ENCODE measurements around the gene KTI12.
A peak's percentile ranks its signal among the peaks of the same experiment; 100 is the strongest.
"Not testable (repeated sequence)": the region's sequence is repeated elsewhere in the genome, so short reads cannot be mapped to it uniquely, and the experiment has no call there.

Gene KTI12

DNA sequence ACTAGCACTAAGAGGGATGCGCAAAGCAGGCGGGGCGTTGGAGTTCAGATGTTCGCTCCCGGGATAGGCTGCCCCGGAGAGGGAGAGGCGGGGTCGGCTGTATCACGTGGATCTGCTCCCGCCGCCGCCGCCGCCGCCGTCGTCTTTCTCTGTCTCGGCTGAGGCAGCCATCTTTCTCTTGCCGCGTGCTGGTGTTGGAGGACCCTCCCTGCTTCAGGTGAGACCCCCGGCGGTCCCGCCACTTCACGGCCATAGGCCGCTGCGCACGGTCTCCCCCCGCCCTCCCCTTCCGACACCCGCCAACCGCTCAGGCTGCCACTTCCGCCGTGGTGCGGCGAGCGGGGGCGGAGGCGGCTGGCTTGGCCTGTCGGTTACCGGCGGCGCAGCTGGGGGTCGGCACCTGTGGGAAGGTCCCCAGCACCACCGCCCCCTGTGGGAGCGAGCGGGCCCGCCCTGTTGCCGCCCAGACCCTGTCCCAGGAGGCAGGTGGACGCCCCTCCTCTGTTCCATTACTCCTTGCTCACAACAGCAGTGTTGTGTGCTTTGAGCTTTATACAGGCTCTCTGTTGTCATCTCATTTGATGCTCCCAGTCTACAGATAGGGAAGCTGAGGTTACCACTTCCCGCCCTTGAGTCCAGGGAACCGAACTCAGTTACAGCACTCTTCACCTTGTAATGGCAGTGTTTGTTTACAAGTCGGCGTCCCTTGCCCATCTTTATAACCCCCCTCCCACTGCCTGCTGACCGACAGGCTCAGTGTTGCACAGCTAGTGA lies 22.7 kb upstream of the KTI12 start, which contains the start of gene BTF3L4:
BTF3L4 (plus strand) TSS at position 133 of the 774 bp plus-strand sequence. CDS start 3,553 bp downstream, outside the sequence.
- no peak for TF ChIP-seq CTCF (IDR thresholded peaks at IDR 0.05; ENCODE audit: low read depth, low read length)
- no peaks in the 10 kb centered on the region for H3K9me3 ChIP-seq
- DNase-seq: peak; percentile 92
- H3K4me1 ChIP-seq: no peaks in the 10 kb centered on the region
- peak within 1 kb of the TSS; percentile 91 for H3K4me3 ChIP-seq (ENCODE audit: low read depth, low read length)
- H3K36me3 ChIP-seq: peaks cover 10% of the 10 kb centered on the region
- H3K27me3 ChIP-seq: no peaks in the 10 kb centered on the region

DNA sequence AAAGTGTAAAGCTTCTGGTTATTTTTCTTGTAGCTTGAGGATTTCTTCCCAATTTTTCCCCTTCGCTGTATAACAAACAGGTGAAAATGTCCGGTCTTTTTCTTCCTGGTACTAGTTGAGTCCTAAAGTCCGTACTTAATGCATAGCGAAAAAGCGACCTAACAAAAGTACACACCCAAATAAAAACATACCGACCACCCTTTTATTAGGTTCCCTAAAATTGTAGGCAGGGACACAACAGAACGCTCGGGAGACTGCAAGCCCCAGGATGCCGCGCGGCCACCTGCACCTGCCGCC lies 22.2 kb upstream of the KTI12 start:
- Histone ChIP-seq H3K36me3 (peaks cover 7% of the 10 kb centered on the region), H3K4me1 (no peaks in the 10 kb centered on the region), H3K9me3 (no peaks in the 10 kb centered on the region), H3K27me3 (no peaks in the 10 kb centered on the region), H3K4me3 (ENCODE audit: low read depth, low read length) (peak overlapping the region; percentile 91)
- DNase-seq: no peak
- no peak for TF ChIP-seq CTCF (IDR thresholded peaks at IDR 0.05; ENCODE audit: low read depth, low read length)

- H3K9me3 ChIP-seq: no peaks in the 10 kb centered on the region
- no peak for TF ChIP-seq CTCF (IDR thresholded peaks at IDR 0.05; ENCODE audit: low read depth, low read length)
- no peaks in the 10 kb centered on the region for H3K4me1 ChIP-seq
- peaks cover 2% of the 10 kb centered on the region for H3K36me3 ChIP-seq
- DNase-seq: peak; percentile 76
- no peaks in the 10 kb centered on the region for H3K27me3 ChIP-seq
- H3K4me3 ChIP-seq (ENCODE audit: low read depth, low read length): peak within 1 kb of the TSS; percentile 91
Measured at GRCh38 chr1:52055066-52055865, 21.7 kb upstream of the KTI12 start, which contains the start of gene TXNDC12. TXNDC12 (minus strand) TSS chr1:52055191; CDS start chr1:52055096, 95 bp downstream.

GRCh38 chr1:52054496-52055065 lies 21.0 kb upstream of the KTI12 start:
- no peaks in the 10 kb centered on the region for H3K36me3 ChIP-seq
- no peaks in the 10 kb centered on the region for H3K27me3 ChIP-seq
- TF ChIP-seq CTCF (IDR thresholded peaks at IDR 0.05; ENCODE audit: low read depth, low read length): no peak
- H3K4me3 ChIP-seq (ENCODE audit: low read depth, low read length): peak overlapping the region; percentile 91
- no peaks in the 10 kb centered on the region for H3K9me3 ChIP-seq
- H3K4me1 ChIP-seq: no peaks in the 10 kb centered on the region
- no peak for DNase-seq

DNA sequence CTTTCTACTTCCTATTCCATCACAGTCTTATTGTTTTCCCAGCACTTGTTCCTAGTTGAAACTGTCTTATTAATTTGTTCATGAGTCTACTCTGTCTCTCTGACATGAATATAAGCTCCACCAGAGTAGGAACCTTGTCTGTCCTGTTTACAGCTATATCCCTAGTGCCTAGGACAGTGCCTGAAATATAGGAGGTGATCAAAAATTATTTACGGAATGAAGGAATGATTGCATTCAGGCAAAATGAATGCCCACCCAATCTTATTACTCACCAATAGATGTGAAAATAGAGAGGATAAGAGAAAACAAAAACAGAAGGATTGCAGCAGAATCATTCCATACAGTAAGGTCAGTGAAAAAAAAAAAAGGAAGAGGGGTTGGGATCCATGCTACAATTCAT lies 20.3 kb upstream of the KTI12 start:
- Histone ChIP-seq H3K4me1 (no peaks in the 10 kb centered on the region), H3K4me3 (ENCODE audit: low read depth, low read length) (peak overlapping the region; percentile 91; the same call in 1 of the 2 replicates), H3K27me3 (no peaks in the 10 kb centered on the region), H3K36me3 (no peaks in the 10 kb centered on the region), H3K9me3 (no peaks in the 10 kb centered on the region)
- no peak for TF ChIP-seq CTCF (IDR thresholded peaks at IDR 0.05; ENCODE audit: low read depth, low read length)
- DNase-seq: no peak

DNA sequence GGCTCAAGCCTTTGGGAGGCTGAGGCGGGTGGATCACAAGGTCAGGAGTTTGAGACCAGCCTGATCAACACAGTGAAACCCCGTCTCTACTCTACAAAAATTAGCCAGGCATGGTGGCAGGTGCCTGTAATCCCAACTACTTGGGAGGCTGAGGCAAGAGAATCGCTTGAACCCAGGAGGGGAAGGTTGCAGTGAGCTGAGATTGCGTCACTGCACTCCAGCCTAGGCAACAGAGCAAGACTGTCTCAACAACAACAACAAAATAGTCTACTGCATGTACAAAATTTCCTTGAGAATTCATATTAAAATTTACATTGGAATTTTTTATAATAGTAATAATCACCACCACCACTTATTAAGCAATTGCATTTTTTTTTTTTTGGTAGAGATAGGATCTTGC lies 15.7 kb upstream of the KTI12 start:
- H3K4me3 ChIP-seq (ENCODE audit: low read depth, low read length); H3K4me1 ChIP-seq: not testable (repeated sequence)

DNA sequence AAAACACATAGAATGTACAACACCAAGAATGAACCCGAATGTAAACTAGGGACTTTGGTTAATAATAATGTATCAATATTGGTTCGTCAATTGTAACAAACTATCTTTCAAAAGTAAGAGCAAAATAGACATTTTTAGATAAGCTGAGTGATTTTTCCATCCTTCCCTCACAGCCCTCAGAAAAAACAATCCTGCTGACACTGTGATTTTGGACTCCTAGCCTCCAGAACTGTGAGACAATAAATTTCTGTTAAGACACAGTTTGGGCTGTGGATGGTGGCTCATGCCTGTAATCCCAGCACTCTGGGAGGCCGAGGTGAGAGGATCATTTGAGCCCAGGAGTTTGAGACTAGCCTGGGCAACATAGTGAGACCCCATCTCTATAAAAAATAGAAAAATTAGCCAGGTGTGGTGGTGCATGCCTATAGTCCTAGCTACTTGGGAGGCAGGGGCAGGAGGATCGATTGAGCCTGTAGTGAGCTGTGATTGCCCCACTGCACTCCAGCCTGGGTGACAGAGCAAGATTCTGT lies 12.1 kb upstream of the KTI12 start:
- H3K27me3 ChIP-seq; H3K4me3 ChIP-seq (ENCODE audit: low read depth, low read length); H3K36me3 ChIP-seq; H3K9me3 ChIP-seq; DNase-seq; H3K4me1 ChIP-seq: not testable (repeated sequence)

More for the DNA sequence above, 15.7 kb upstream of the KTI12 start:
- not testable (repeated sequence) for DNase-seq, H3K36me3 ChIP-seq, H3K27me3 ChIP-seq, H3K9me3 ChIP-seq
